ENCODE measurements around the gene OR4Q3.
"Not testable (repeated sequence)": the region's sequence is repeated elsewhere in the genome, so short reads cannot be mapped to it uniquely, and the experiment has no call there.

OR4Q3 gene

DNA sequence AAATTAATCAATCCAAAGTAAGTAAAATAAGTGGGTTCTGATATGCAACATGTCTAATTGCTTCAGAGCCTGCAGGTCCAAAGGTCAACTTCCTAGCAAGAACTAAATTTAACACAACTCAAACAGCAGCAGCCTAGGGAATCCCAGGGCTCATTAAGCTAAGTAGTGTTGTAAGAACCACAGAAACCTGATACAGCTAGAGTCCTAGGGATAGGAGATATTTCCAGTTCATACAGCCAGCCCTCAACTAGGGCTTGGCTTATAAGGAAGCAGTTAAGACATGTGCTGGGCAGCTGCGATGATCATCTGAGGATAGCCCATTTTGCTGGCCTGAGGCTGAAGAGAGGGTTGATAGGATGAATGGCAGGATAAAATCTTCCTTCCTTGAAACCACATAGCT lies at the start of gene OR4Q3:
OR4Q3 (plus strand) TSS at position 316 of the 400 bp plus-strand sequence.
- no peak for DNase-seq

DNA sequence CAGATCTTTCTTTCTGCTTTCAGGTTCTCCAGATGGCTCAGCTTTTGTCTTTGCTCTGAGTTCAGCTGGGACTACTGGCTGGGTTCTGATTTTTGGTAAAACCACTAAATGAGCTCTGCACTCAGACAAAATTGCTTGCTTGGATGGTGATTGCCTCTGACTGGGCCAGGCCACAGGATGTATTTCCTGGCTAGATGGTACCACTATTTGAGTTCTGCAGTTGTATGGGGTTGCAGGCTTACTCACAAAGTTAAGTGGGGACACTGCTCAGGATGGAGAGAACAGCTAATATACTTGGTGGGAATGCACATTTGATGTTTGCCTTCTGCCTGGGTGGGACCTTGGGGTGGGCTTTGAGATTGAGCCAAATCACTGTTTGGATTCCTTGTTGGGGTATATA lies 14.0 kb upstream of the OR4Q3 start:
- no peak for DNase-seq

GRCh38 chr14:19729763-19730162 lies 13.6 kb upstream of the OR4Q3 start:
- DNase-seq = no peak

DNA sequence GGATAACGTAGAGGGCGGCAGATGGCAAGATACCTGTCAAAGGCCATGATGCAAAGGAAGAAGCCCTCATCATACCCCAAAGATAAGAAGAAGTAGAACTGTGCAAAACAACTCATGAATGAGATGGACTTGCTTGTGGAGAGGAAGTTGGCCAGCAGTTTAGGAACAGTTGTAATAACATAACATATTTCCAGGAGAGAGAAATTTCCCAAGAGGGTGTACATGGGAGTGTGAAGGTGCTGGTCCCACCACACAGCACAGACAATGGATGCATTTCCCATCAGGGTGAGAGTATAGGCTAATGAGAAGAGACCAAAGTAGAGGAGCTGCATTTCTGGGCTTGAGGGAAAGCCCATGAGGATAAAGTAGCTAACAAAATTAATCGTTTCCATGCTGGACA lies 9.5 kb upstream of the OR4Q3 start:
- DNase-seq = not testable (repeated sequence)

DNA sequence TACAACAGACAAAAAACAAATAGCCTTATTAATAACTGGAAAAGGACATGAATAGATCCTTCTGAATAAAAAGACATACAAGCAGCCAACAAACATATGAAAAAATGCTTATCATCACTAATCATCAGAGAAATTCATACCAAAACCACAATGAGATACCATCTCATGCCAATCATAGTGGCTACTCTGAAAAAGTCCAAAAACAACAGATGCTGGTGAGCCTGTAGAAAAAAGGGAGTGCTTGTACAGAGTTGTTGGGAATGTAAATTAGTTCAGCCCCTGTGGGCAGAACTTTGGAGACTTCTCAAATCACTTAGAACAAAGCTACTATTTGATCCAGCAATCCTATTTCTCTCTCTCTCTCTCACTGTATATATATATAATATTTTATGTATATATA lies 8.9 kb downstream of the OR4Q3 start:
- DNase-seq = not testable (repeated sequence)

DNA sequence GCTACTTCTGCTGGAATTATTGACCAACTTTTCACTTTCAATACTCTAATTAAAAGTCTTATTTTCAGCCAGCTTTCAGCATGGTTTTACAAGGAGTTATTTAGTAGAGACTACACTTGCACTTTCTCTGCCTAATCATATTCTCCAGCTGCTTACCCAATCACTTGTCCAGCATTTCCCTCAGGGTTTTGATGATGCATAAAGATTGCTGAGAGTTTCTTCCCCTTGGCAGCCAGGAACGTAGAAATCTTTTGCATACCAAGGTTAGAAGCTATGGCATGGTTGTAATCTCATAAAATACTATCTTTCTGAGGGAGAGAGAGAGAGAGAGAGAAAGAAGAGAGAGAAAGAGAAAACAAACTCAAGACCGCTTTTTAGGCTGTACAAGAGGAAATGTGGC lies 10.8 kb downstream of the OR4Q3 start:
- no peak for DNase-seq

DNA sequence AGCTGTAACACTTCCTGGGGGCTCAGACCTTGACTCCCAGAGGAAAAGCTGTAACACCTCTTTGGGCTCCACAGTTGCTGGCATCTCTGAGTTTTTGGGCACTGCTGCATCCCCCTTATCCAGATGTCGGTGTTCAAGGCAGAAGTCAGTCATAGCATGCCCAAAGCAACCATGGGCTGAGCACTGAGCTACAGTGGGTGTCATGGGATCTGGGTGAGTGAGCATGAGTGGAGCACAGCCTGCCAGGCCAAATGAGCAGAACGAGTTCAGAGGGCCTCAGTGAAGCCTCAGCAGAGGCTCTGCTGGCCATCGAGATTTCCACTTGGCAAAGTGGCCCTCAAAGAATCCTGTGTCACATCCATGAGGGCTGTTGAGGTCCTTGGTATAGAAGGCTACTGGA lies 28.1 kb downstream of the OR4Q3 start:
- DNase-seq = not testable (repeated sequence)

DNA sequence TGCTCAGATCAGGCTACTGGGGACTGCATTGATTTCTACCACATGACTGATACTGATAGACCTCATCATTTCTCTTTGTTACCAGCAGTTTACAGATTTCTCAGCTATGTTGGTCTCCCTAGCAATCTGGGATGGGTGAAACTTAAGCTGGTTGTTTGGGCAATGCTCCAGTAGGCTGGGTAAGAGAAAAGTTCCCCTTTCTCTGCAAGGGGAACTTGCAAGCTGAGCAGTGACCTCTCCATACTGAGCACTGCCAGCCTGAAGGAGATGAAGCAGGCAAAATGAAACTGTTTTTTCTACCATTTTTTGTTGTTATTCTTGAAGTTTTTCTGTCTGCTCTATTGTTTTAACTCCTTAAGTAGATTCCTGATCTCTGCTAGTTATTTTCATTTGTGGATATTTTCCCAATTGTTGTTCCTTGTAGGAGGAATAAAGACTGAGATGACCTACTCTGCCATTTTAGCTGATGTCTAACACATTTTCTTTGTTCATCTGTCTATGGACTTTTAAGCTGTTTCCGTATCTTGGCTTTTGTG lies 28.6 kb downstream of the OR4Q3 start:
- DNase-seq = no peak

- DNase-seq = not testable (repeated sequence)
These were observed 29.1 kb downstream of the OR4Q3 start for GRCh38 chr14:19772454-19772853.

DNA sequence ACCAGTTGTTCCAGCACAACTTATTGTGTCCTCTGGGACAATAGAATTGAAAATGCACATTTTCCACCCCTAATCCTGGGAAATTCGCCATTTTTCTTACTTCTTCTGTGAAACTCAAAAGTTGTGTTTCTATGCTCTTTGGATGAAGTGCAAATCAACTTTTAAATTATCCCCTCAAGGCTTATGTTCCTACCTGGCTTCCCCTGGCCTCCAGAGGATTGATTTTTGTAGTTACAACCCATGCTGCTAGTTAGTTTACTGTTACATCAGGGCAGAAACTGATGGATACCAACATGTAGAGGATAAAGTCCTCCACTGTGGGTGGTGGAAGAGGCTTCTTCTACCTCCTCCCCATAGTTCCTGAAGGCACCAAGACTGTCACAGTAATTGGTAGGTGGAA lies 29.8 kb downstream of the OR4Q3 start, which contains the start of gene OR4M1:
OR4M1 (plus strand) TSS at position 301 of the 400 bp plus-strand sequence. CDS start 6,819 bp downstream, outside the sequence.
- not testable (repeated sequence) for DNase-seq

GRCh38 chr14:19775587-19775986 lies 32.2 kb downstream of the OR4Q3 start:
- DNase-seq = no peak

DNA sequence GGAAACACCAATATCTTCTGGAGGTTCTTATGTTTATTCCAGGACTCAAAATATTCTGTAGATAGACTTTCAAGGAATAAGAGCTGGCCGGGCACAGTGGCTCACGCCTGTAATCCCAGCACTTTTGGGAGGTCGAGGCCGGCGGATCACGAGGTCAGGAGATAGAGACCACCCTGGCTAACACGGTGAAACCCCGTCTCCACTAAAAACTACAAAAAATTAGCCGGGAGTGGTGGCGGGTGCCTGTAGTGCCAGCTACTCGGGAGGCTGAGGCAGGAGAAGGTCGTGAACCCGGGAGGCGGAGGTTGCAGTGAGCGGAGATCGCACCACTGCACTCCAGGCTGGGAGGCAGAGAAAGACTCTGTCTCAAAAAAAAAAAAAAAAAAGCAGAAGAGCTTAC lies 42.5 kb downstream of the OR4Q3 start:
- DNase-seq = not testable (repeated sequence)

- not testable (repeated sequence) for DNase-seq
These were observed 43.9 kb downstream of the OR4Q3 start for GRCh38 chr14:19787318-19787717.

- not testable (repeated sequence) for DNase-seq
These were observed 44.8 kb downstream of the OR4Q3 start for GRCh38 chr14:19788150-19788549.

DNA sequence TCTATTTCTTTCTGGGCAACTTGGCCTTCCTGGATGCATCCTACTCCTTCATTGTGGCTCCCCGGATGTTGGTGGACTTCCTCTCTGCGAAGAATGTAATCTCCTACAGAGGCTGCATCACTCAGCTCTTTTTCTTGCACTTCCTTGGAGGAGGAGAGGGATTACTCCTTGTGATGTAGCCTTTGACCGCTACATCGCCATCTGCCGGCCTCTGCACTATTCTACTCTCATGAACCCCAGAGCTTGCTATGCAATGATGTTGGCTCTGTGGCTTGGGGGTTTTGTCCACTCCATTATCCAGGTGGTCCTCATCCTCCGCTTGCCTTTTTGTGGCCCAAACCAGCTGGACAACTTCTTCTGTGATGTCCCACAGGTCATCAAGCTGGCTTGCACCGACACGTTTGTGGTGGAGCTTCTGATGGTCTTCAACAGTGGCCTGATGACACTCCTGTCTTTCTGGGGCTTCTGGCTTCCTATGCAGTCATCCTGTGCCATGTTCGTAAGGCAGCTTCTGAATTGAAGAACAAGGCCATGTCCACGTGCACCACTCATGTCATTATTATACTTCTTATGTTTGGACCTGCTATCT lies 53.2 kb downstream of the OR4Q3 start:
- not testable (repeated sequence) for DNase-seq

Measured in NCI-H1048 (cell line).